Muscle of arm (tissue), 12 donors: Measurements from ENCODE around the gene INSYN2B. TPM values are rescaled to one million over a fixed set of nuclear protein-coding genes. Genes with fewer than 3 reads are reported as not detected.
"Not testable (repeated sequence)": the region's sequence is repeated elsewhere in the genome, so short reads cannot be mapped to it uniquely, and the experiment has no call there.

Source experiments
- DNase-seq: peaks from one replicate; pipeline ENCODE4 v3.0.0-alpha.2; 2013
- polyA plus RNA-seq, 12 donors: library from polyadenylated mRNA; unstranded; fragments of 120-200 nt; gene quantifications; one replicate each; pipeline ENCODE4 v1.2.1, GENCODE V29; 2013; ENCODE audit not compliant: insufficient read length in 12 of 12

INSYN2B gene
- polyA plus RNA-seq, 12 donors: 0.05 to 0.45 (median 0.18) TPM; not detected in 3

- DNase-seq: no peak
Measured at GRCh38 chr5:169973056-169973455, 7.2 kb downstream of the INSYN2B start.

GRCh38 chr5:169971780-169972179 is 8.5 kb downstream of the INSYN2B start:
- DNase-seq: no peak

GRCh38 chr5:169970911-169971765 is 9.2 kb downstream of the INSYN2B start:
- DNase-seq: no peak

GRCh38 chr5:169970339-169970738 is 10.0 kb downstream of the INSYN2B start:
- DNase-seq: no peak

- no peak for DNase-seq
Measured at GRCh38 chr5:169964246-169964645, 16.0 kb downstream of the INSYN2B start.

GRCh38 chr5:169960659-169961058 is 19.6 kb downstream of the INSYN2B start:
- no peak for DNase-seq

- DNase-seq: no peak
Measured at GRCh38 chr5:169958278-169958677, 22.0 kb downstream of the INSYN2B start.

GRCh38 chr5:169956756-169957155 is 23.5 kb downstream of the INSYN2B start:
- DNase-seq: no peak

GRCh38 chr5:169956126-169956525 is 24.2 kb downstream of the INSYN2B start:
- no peak for DNase-seq

- DNase-seq: no peak
Measured at GRCh38 chr5:169954786-169955185, 25.5 kb downstream of the INSYN2B start.

- not testable (repeated sequence) for DNase-seq
Measured at GRCh38 chr5:169953196-169953595, 27.1 kb downstream of the INSYN2B start.

GRCh38 chr5:169950333-169950732 is 30.0 kb downstream of the INSYN2B start:
- no peak for DNase-seq

- DNase-seq: no peak
Measured at GRCh38 chr5:169946743-169947295, 33.5 kb downstream of the INSYN2B start.

- peak; percentile 53 for DNase-seq
Measured at GRCh38 chr5:169945831-169946261, 34.4 kb downstream of the INSYN2B start.

GRCh38 chr5:169944922-169945680 is 35.2 kb downstream of the INSYN2B start:
- DNase-seq: no peak

- no peak for DNase-seq
Measured at GRCh38 chr5:169944115-169944514, 36.2 kb downstream of the INSYN2B start.

GRCh38 chr5:169943026-169943425 is 37.3 kb downstream of the INSYN2B start:
- no peak for DNase-seq

GRCh38 chr5:169942181-169942580 is 38.1 kb downstream of the INSYN2B start:
- no peak for DNase-seq

GRCh38 chr5:169941542-169941941 is 38.8 kb downstream of the INSYN2B start:
- DNase-seq: no peak

- DNase-seq: no peak
Measured at GRCh38 chr5:169939731-169940130, 40.6 kb downstream of the INSYN2B start.

GRCh38 chr5:169938439-169938838 is 41.9 kb downstream of the INSYN2B start:
- no peak for DNase-seq

- no peak for DNase-seq
Measured at GRCh38 chr5:169935762-169936161, 44.5 kb downstream of the INSYN2B start.

GRCh38 chr5:169934990-169935389 is 45.3 kb downstream of the INSYN2B start:
- no peak for DNase-seq
